GM12878 (cell line): ENCODE measurements around the gene CREG2. TPM values are rescaled to one million over a fixed set of nuclear protein-coding genes. Genes with fewer than 3 reads are reported as not detected.
"Not testable (repeated sequence)": the region's sequence is repeated elsewhere in the genome, so short reads cannot be mapped to it uniquely, and the experiment has no call there.

ENCODE experiments used
- ATAC-seq: fragments of 200-7000 bp; cut with Tn5 transposase; 3 replicates; pipeline ENCODE4 v1.9.1; 2020; ENCODE audit warnings: mild to moderate bottlenecking, moderate library complexity
- BruUV-seq: library from RNA; stranded (reverse); fragments of 400-500 nt; replicated peaks from 2 replicates; lab custom pipeline; 2021; lab: Mats Ljungman, UMichigan
- CTCF ChIA-PET: fragments of 300-600 bp; sonication (Branson Sonifier 250); formaldehyde crosslinking; extraction: SDS; loops from one replicate; lab custom pipeline; 2021; ENCODE audit warnings: inconsistent platforms; lab: Yijun Ruan, JAX
- POLR2A ChIA-PET: fragments of 350-600 bp; formaldehyde crosslinking; extraction: SDS; loops from one replicate; lab custom pipeline; 2021; ENCODE audit warnings: inconsistent platforms; lab: Charles Lee
- RAD21 ChIA-PET: fragments of 300-600 bp; sonication (Branson Sonifier 250); formaldehyde crosslinking; loops from one replicate; lab custom pipeline; 2023; ENCODE audit warnings: antibody characterized with exemption; ENCODE audit not compliant: unreplicated experiment; lab: Charles Lee
- SMC1A ChIA-PET: fragments of 300-600 bp; sonication (Branson Sonifier 250); formaldehyde crosslinking; loops from one replicate; lab custom pipeline; 2023; ENCODE audit not compliant: unreplicated experiment, uncharacterized antibody; lab: Charles Lee
- DNase-seq: peaks from one replicate; pipeline ENCODE4 v3.0.0-alpha.2; 2011; ENCODE audit warnings: low read depth, low spot score
- FAIRE-seq: peaks from 3 replicates; lab custom pipeline; 2011; peaks lifted over from hg19 to GRCh38; lab: Jason Lieb, UNC
- H2AFZ ChIP-seq: 2 replicates; pipeline ENCODE4 v1.6.0; 2011; ENCODE audit warnings: low read depth, low read length, control low read depth; ENCODE audit not compliant: control insufficient read depth
- H3K27ac ChIP-seq: 2 replicates; pipeline ENCODE4 v1.5.1; 2011; ENCODE audit warnings: control low read depth; ENCODE audit not compliant: control insufficient read depth, insufficient read depth
- H3K27me3 ChIP-seq, 2 experiments: replicated peaks in 1 of 2; 2 replicates each; pipeline versions ENCODE4 v1.6.0 to v1.6.1; 2011; ENCODE audit warnings: low read length in 1 of 2; ENCODE audit not compliant: control insufficient read depth in 2 of 2, insufficient read depth in 2 of 2
- H3K36me3 ChIP-seq, 2 experiments: 2 replicates each; pipeline ENCODE4 v1.5.1; 2011; ENCODE audit warnings: low read length in 1 of 2; ENCODE audit not compliant: control insufficient read depth in 2 of 2, insufficient read depth in 2 of 2
- H3K4me1 ChIP-seq: 2 replicates; pipeline ENCODE4 v1.6.1; 2011; ENCODE audit warnings: mild to moderate bottlenecking, low read length, moderate library complexity, mixed read lengths; ENCODE audit not compliant: control insufficient read depth, insufficient read depth
- H3K4me2 ChIP-seq: 2 replicates; pipeline ENCODE4 v1.6.0; 2011; ENCODE audit warnings: control low read depth; ENCODE audit not compliant: control insufficient read depth, insufficient read depth
- H3K4me3 ChIP-seq: fragments of 200-600 bp; sonication (generic); 2 replicates; pipeline ENCODE4 v1.5.1; 2016
- H3K79me2 ChIP-seq: 2 replicates; pipeline ENCODE4 v1.6.0; 2011; ENCODE audit warnings: low read length; ENCODE audit not compliant: control insufficient read depth, insufficient read depth
- H3K9ac ChIP-seq: 2 replicates; pipeline ENCODE4 v1.8.0; 2011; ENCODE audit warnings: low read length, control low read depth, mixed read lengths; ENCODE audit not compliant: control insufficient read depth, insufficient read depth
- H3K9me3 ChIP-seq: replicated peaks from 3 replicates; pipeline ENCODE4 v1.5.1; 2011; ENCODE audit warnings: mild to moderate bottlenecking, low read length; ENCODE audit not compliant: control insufficient read depth, insufficient read depth
- H4K20me1 ChIP-seq: 2 replicates; pipeline ENCODE4 v1.6.0; 2011; ENCODE audit not compliant: control insufficient read depth, insufficient read depth
- BCLAF1 ChIP-seq: fragments of 450-650 bp; IDR thresholded peaks from 2 replicates; pipeline ENCODE4 v1.6.1; 2017; ENCODE audit warnings: antibody characterized with exemption, mild to moderate bottlenecking, moderate library complexity
- ETV6 ChIP-seq, 2 experiments: fragments of 450-650 bp in 1 of 2; IDR thresholded peaks in 1 of 2; conservative IDR thresholded peaks in 1 of 2; 2 replicates each; pipeline ENCODE4 v1.6.1; 2014; ENCODE audit warnings: antibody characterized with exemption in 1 of 2, borderline replicate concordance in 1 of 2, low read depth in 1 of 2, mild to moderate bottlenecking in 1 of 2, moderate library complexity in 1 of 2
- HCFC1 ChIP-seq: fragments of 150-350 bp; IDR thresholded peaks from 2 replicates; pipeline ENCODE4 v1.6.1; 2014; ENCODE audit warnings: low read length
- HDAC6 ChIP-seq: fragments of 200-600 bp; sonication (generic); IDR thresholded peaks from one replicate; pipeline ENCODE4 v1.8.0; 2017; ENCODE audit warnings: antibody characterized with exemption; ENCODE audit not compliant: unreplicated experiment
- JUND ChIP-seq: IDR thresholded peaks from 2 replicates; pipeline ENCODE4 v1.6.1; 2012; ENCODE audit warnings: low read depth, mild to moderate bottlenecking, low read length, improper control_type of control experiment, moderate library complexity
- PRDM15 ChIP-seq: fragments of 450-650 bp; formaldehyde crosslinking; IDR thresholded peaks from 2 replicates; pipeline ENCODE4 v1.4.0; 2020; ENCODE audit warnings: mild to moderate bottlenecking, moderate library complexity
- SMAD5 ChIP-seq: IDR thresholded peaks from 2 replicates; pipeline ENCODE4 v1.6.1; 2016; ENCODE audit warnings: antibody characterized with exemption, low read depth
- SMARCA5 ChIP-seq: fragments of 450-650 bp; IDR thresholded peaks from 2 replicates; pipeline ENCODE4 v1.6.1; 2017; ENCODE audit warnings: mild to moderate bottlenecking
- YY1 ChIP-seq: IDR thresholded peaks from 2 replicates; pipeline ENCODE4 v1.6.1; 2011; ENCODE audit warnings: low read depth, mild to moderate bottlenecking, low read length
- ZSCAN29 ChIP-seq: fragments of 450-650 bp; IDR thresholded peaks from 2 replicates; pipeline ENCODE4 v1.6.1; 2017; ENCODE audit warnings: mild to moderate bottlenecking, moderate library complexity
- WGBS: methylation state at CpG from one replicate; pipeline ENCODE4 v1.1.6; 2016; ENCODE audit warnings: low lambda C conversion rate; ENCODE audit not compliant: insufficient replicate concordance, insufficient coverage; ENCODE audit errors: missing lambda C conversion rate; 5-methylcytosine and 5-hydroxymethylcytosine counted together
- in situ Hi-C: fragments of 300-500 bp; cut with MboI; formaldehyde crosslinking; loops from 9 replicates; pipeline ENCODE4 v1.14.3; 2018; ENCODE audit warnings: mixed read lengths
- intact Hi-C: fragments of 100-400 bp; cut with micrococcal nuclease; formaldehyde crosslinking; loops from one replicate; pipeline ENCODE4 v1.14.2; 2022; ENCODE audit not compliant: unreplicated experiment
- polyA plus RNA-seq, 11 experiments: library from polyadenylated mRNA; depleted of rRNA in 4 of 11; unstranded in 6 of 11; stranded (reverse) in 5 of 11; fragments of >200 nt; fragmentation: Nextera tagmentation in 4 of 11; fragmentation: Illumina TruSeq in 1 of 11; extraction: Ambion mirVana in 4 of 11; extraction: Trizol in 1 of 11; gene quantifications; 1 replicate in 1 of 11; 2 replicates in 10 of 11; pipeline versions ENCODE4 v1.2.1 to v1.2.3, GENCODE V29; 2011 to 2016; ENCODE audit warnings: inconsistent platforms in 2 of 11, missing spikeins in 2 of 11, low read depth in 1 of 11
- total RNA-seq, 4 experiments: library from RNA; depleted of rRNA in 3 of 4; stranded (reverse); fragments of >200 nt in 3 of 4; fragmentation: Illumina TruSeq in 1 of 4; extraction: Trizol in 1 of 4; gene quantifications; 2 replicates each; pipeline versions ENCODE4 v1.2.1 to v1.2.3, GENCODE V29; 2013 to 2021

The CREG2 gene
- total and polyA plus RNA-seq, 10 of the 15 experiments (the other 5 are each of a cell fraction or from before 2014, with no cell fraction given) = not detected

- no peak for TF ChIP-seq BCLAF1
- no peak for TF ChIP-seq SMAD5
- TF ChIP-seq SMARCA5 = no peak
- TF ChIP-seq PRDM15 (CRISPR knock-in tag) = no peak
- TF ChIP-seq YY1 = no peak
- no peak for TF ChIP-seq ETV6 (conservative IDR thresholded peaks at IDR 0.05 in 1 of 2, IDR thresholded peaks at IDR 0.05 in 1 of 2; ENCODE audit: borderline replicate concordance in 1 of 2, low read depth in 1 of 2)
- TF ChIP-seq HDAC6 = no peak
- TF ChIP-seq JUND = no peak
- no peak for TF ChIP-seq HCFC1
- TF ChIP-seq ZSCAN29 = no peak
These were observed 32.6 kb downstream of the CREG2 start (continued) for GRCh38 chr2:101354420-101355311.

GRCh38 chr2:101352631-101353030 lies 34.7 kb downstream of the CREG2 start:
- H3K4me3 ChIP-seq, H3K9me3 ChIP-seq, H3K4me2 ChIP-seq, H2AFZ ChIP-seq, FAIRE-seq, POLR2A ChIA-PET, SMC1A ChIA-PET, H3K27ac ChIP-seq, H3K9ac ChIP-seq, BruUV-seq, H3K36me3 ChIP-seq, DNase-seq, in situ Hi-C loops, H3K27me3 ChIP-seq, H3K79me2 ChIP-seq, H4K20me1 ChIP-seq, ATAC-seq, H3K4me1 ChIP-seq: not testable (repeated sequence)
- intact Hi-C loops = loop anchor here (5.0 kb wide), 1 partner anchor 50 kb away; no protein-coding TSS in a partner anchor
- ChIA-PET RAD21 (interaction anchor here (1.1 kb wide), 1 partner anchor 10 kb away, joined by 3 read pairs; no protein-coding TSS in a partner anchor), CTCF (interaction anchor here (0.7 kb wide), 1 partner anchor 10 kb away, joined by 3 read pairs; no protein-coding TSS in a partner anchor)
- 49% methylated on average over 4 of the region's 4 CpGs for WGBS
